B cell (primary cell): ENCODE measurements around the gene GTF3C5. TPM values are rescaled to one million over a fixed set of nuclear protein-coding genes. Genes with fewer than 3 reads are reported as not detected.

Experiments
- ATAC-seq: fragments of 200-7000 bp; cut with Tn5 transposase; one replicate; pipeline ENCODE4 v1.10.0; 2021; ENCODE audit warnings: low read depth, mild to moderate bottlenecking, moderate number of reproducible peaks, moderate library complexity
- CTCF ChIA-PET: fragments of 350-600 bp; sonication (Branson Sonifier 250); formaldehyde crosslinking; loops from one replicate; lab custom pipeline; 2021; ENCODE audit warnings: antibody characterized with exemption, inconsistent platforms; lab: Charles Lee
- POLR2A ChIA-PET: fragments of 350-600 bp; sonication (Branson Sonifier 250); formaldehyde crosslinking; loops from one replicate; lab custom pipeline; 2021; ENCODE audit warnings: antibody characterized with exemption; lab: Charles Lee
- DNase-seq: peaks from one replicate; pipeline ENCODE4 v3.0.0; 2013
- H2AFZ ChIP-seq: 2 replicates; pipeline ENCODE4 v1.6.1; 2012; ENCODE audit warnings: mild to moderate bottlenecking, low read depth, low read length; ENCODE audit not compliant: insufficient read depth, poor library complexity, severe bottlenecking
- H3K27ac ChIP-seq, 2 donors: 1 replicate in 1 of 2; 2 replicates in 1 of 2; pipeline ENCODE4 v1.5.1; 2012 to 2013; ENCODE audit warnings: low read length in 2 of 2, mild to moderate bottlenecking in 2 of 2, moderate library complexity in 1 of 2
- H3K27me3 ChIP-seq, 4 experiments: fragments of 200-600 bp in 1 of 4; sonication (generic) in 1 of 4; replicated peaks in 1 of 4; 1 replicate in 2 of 4; 2 replicates in 2 of 4; pipeline versions ENCODE4 v1.6.1 to v1.7.0; 2013 to 2016; ENCODE audit warnings: low read length in 3 of 4, mild to moderate bottlenecking in 2 of 4, mixed read lengths in 1 of 4, moderate library complexity in 1 of 4; ENCODE audit not compliant: insufficient read depth in 4 of 4, control insufficient read depth in 3 of 4; ENCODE audit errors: control extremely low read depth in 1 of 4
- H3K36me3 ChIP-seq, 2 experiments: replicated peaks in 1 of 2; 1 replicate in 1 of 2; 2 replicates in 1 of 2; pipeline versions ENCODE4 v1.6.1 to v1.7.1; 2013; ENCODE audit warnings: low read length in 1 of 2; ENCODE audit not compliant: insufficient read depth in 2 of 2, control insufficient read depth in 1 of 2; ENCODE audit errors: control extremely low read depth in 1 of 2, extremely low read depth in 1 of 2
- H3K4me1 ChIP-seq, 2 donors: fragments of 200-600 bp in 1 of 2; sonication (generic) in 1 of 2; 1 replicate in 1 of 2; 2 replicates in 1 of 2; pipeline versions ENCODE4 v1.5.1 to v1.6.1; 2013 to 2017; ENCODE audit warnings: low read length in 2 of 2; ENCODE audit not compliant: control insufficient read depth in 2 of 2, insufficient read depth in 2 of 2
- H3K4me2 ChIP-seq: replicated peaks from 2 replicates; pipeline ENCODE3; 2012; ENCODE audit warnings: mild to moderate bottlenecking, low read depth, low read length; ENCODE audit not compliant: poor library complexity, severe bottlenecking
- H3K4me3 ChIP-seq, 5 experiments: fragments of 200-600 bp in 1 of 5; sonication (generic) in 1 of 5; 1 replicate in 3 of 5; 2 replicates in 2 of 5; pipeline versions ENCODE4 v1.5.1 to v1.7.0; 2011 to 2016; ENCODE audit warnings: low read length in 4 of 5, mild to moderate bottlenecking in 4 of 5, low read depth in 2 of 5, control low read depth in 1 of 5, moderate library complexity in 1 of 5; ENCODE audit not compliant: insufficient read depth in 1 of 5; ENCODE audit errors: control extremely low read depth in 1 of 5, extremely low read depth in 1 of 5
- H3K79me2 ChIP-seq: fragments of 200-600 bp; sonication (generic); one replicate; pipeline ENCODE4 v1.6.0; 2016; ENCODE audit warnings: low read length; ENCODE audit not compliant: control insufficient read depth, insufficient read depth
- H3K9ac ChIP-seq: fragments of 200-600 bp; sonication (generic); 2 replicates; pipeline ENCODE4 v1.6.1; 2017; ENCODE audit warnings: mild to moderate bottlenecking, low read length, moderate library complexity
- H3K9me3 ChIP-seq, 3 donors: one replicate each; pipeline versions ENCODE4 v1.6.1 to v1.7.1; 2013; ENCODE audit warnings: low read length in 2 of 3; ENCODE audit not compliant: control insufficient read depth in 2 of 3, insufficient read depth in 1 of 3; ENCODE audit errors: control extremely low read depth in 1 of 3
- H4K20me1 ChIP-seq: 2 replicates; pipeline ENCODE4 v1.6.0; 2012; ENCODE audit warnings: mild to moderate bottlenecking, low read length; ENCODE audit not compliant: insufficient read depth, control insufficient read depth, poor library complexity, severe bottlenecking
- H3K27ac Mint-ChIP-seq: one replicate; pipeline ENCODE4 v1.8.0; 2021; ENCODE audit warnings: mixed read lengths
- H3K27me3 Mint-ChIP-seq: one replicate; pipeline ENCODE4 v1.8.0; 2021; ENCODE audit warnings: mixed read lengths
- H3K4me1 Mint-ChIP-seq: one replicate; pipeline ENCODE4 v1.8.0; 2021; ENCODE audit warnings: mixed read lengths
- H3K4me3 Mint-ChIP-seq: one replicate; pipeline ENCODE4 v1.8.0; 2021; ENCODE audit warnings: mixed read lengths
- H3K9me3 Mint-ChIP-seq: one replicate; pipeline ENCODE4 v1.8.0; 2022; ENCODE audit warnings: mixed read lengths; ENCODE audit not compliant: insufficient read depth
- EZH2 ChIP-seq: IDR thresholded peaks from 2 replicates; pipeline ENCODE4 v1.6.1; 2012; ENCODE audit warnings: borderline replicate concordance, low read depth, mild to moderate bottlenecking, moderate library complexity, low read length; ENCODE audit not compliant: insufficient read depth, poor library complexity, severe bottlenecking
- WGBS: methylation state at CpG from one replicate; pipeline ENCODE4 v1.1.5; 2013; ENCODE audit warnings: missing lambda C conversion rate; ENCODE audit not compliant: insufficient coverage; 5-methylcytosine and 5-hydroxymethylcytosine counted together
- intact Hi-C: fragments of 100-400 bp; cut with micrococcal nuclease; formaldehyde crosslinking; loops from one replicate; pipeline ENCODE4 v1.10.0; 2022
- polyA plus RNA-seq: library from polyadenylated mRNA; depleted of rRNA; stranded (reverse); fragments of >200 nt; gene quantifications from 2 replicates; pipeline ENCODE4 v1.2.3, GENCODE V29; 2012
- total RNA-seq, 2 donors: library from RNA; stranded (reverse); fragments of 120-200 nt in 1 of 2; gene quantifications; 1 replicate in 1 of 2; 2 replicates in 1 of 2; pipeline versions ENCODE4 v1.2.3 to v1.2.4, GENCODE V29; 2013 to 2022
- TF ChIP-seq, protein P1 (sequence below): fragments of 200-600 bp; IDR thresholded peaks from one replicate; pipeline ENCODE4 v1.8.0; 2022; ENCODE audit warnings: antibody characterized with exemption, mild to moderate bottlenecking

Gene GTF3C5
- total and polyA plus RNA-seq, 2 donors (not counting 1 experiment from before 2014, with no cell fraction given) = 80.5 to 91.2 TPM

DNA sequence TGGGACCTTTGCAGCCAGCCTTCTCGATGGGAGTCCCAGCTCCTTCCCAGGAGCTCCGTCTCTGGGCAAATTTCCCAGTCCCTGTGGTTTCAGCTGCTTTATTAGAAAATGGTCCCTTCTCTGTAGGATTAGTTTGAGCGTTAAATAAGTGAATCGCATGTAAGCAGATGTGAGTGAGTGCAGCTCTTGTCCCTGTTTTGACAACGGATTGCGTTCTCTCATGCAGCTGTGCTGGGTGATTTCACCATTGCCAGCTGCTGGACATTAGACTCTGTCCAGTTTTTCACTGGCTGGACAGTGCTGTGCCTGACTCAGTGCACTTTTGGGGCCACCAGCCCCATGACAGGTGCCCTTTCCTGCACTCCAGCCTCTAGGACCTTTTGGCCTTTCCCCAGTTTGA, 19.3 kb downstream of the GTF3C5 start:
- H3K9me3 Mint-ChIP-seq = no peaks in the 10 kb centered on the region
- Histone ChIP-seq H4K20me1 (peaks cover 4% of the 10 kb centered on the region), H3K4me2 (no peak overlapping the region), H3K27me3 (no peaks in the 10 kb centered on the region), H3K9me3 (no peaks in the 10 kb centered on the region), H3K27ac (no peak overlapping the region), H3K4me3 (no peak overlapping the region), H3K36me3 (peaks cover 0 to 69% of the 10 kb centered on the region in 2 experiments), H3K9ac (no peak overlapping the region), H3K79me2 (no peaks in the 10 kb centered on the region), H2AFZ (no peak overlapping the region), H3K4me1 (no peaks in the 10 kb centered on the region)
- no peaks in the 10 kb centered on the region for H3K4me1 Mint-ChIP-seq
- POLR2A ChIA-PET = no interaction called here
- DNase-seq = no peak
- H3K4me3 Mint-ChIP-seq = no peak overlapping the region
- over 99% methylated on average over 6 of the region's 6 CpGs for WGBS
- TF ChIP-seq, protein P1, sequence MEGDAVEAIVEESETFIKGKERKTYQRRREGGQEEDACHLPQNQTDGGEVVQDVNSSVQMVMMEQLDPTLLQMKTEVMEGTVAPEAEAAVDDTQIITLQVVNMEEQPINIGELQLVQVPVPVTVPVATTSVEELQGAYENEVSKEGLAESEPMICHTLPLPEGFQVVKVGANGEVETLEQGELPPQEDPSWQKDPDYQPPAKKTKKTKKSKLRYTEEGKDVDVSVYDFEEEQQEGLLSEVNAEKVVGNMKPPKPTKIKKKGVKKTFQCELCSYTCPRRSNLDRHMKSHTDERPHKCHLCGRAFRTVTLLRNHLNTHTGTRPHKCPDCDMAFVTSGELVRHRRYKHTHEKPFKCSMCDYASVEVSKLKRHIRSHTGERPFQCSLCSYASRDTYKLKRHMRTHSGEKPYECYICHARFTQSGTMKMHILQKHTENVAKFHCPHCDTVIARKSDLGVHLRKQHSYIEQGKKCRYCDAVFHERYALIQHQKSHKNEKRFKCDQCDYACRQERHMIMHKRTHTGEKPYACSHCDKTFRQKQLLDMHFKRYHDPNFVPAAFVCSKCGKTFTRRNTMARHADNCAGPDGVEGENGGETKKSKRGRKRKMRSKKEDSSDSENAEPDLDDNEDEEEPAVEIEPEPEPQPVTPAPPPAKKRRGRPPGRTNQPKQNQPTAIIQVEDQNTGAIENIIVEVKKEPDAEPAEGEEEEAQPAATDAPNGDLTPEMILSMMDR = no peak
- no peak for TF ChIP-seq EZH2
- no peaks in the 10 kb centered on the region for H3K27me3 Mint-ChIP-seq
- CTCF ChIA-PET = interaction anchor here (0.7 to 1.1 kb wide), 2 partner anchors 10 to 65 kb away, joined by 3 to 4 read pairs; no protein-coding TSS in a partner anchor
- intact Hi-C loops = no loop called here
- no peak overlapping the region for H3K27ac Mint-ChIP-seq
- no peak for ATAC-seq

GRCh38 chr9:133050781-133051180, 20.0 kb downstream of the GTF3C5 start:
- CTCF ChIA-PET = interaction anchor here (1.1 kb wide), 1 partner anchor 10 kb away, joined by 4 read pairs; no protein-coding TSS in a partner anchor

More at GRCh38 chr9:133050781-133051180, 20.0 kb downstream of the GTF3C5 start:
- H3K9ac ChIP-seq = no peak overlapping the region
- H2AFZ ChIP-seq = no peak overlapping the region
- H3K4me3 ChIP-seq = no peak overlapping the region
- Mint-ChIP-seq H3K9me3 (no peaks in the 10 kb centered on the region), H3K27ac (no peak overlapping the region), H3K27me3 (no peaks in the 10 kb centered on the region), H3K4me3 (no peak overlapping the region), H3K4me1 (no peaks in the 10 kb centered on the region)
- H4K20me1 ChIP-seq = peaks cover 4% of the 10 kb centered on the region
- no peak overlapping the region for H3K4me2 ChIP-seq
- no peaks in the 10 kb centered on the region for H3K27me3 ChIP-seq
- DNase-seq = no peak
- H3K4me1 ChIP-seq = no peaks in the 10 kb centered on the region
- WGBS = 96% methylated on average over 10 of the region's 10 CpGs
- H3K27ac ChIP-seq = no peak overlapping the region
- no peak for TF ChIP-seq EZH2
- TF ChIP-seq, protein P1 = no peak
- POLR2A ChIA-PET = no interaction called here
- intact Hi-C loops = no loop called here
- ATAC-seq = no peak
- H3K36me3 ChIP-seq = peaks cover 0 to 70% of the 10 kb centered on the region in 2 experiments
- H3K9me3 ChIP-seq = no peaks in the 10 kb centered on the region
- H3K79me2 ChIP-seq = no peaks in the 10 kb centered on the region
